GM23338 (cell line): Measurements from ENCODE around the gene N4BP2L1. TPM values are rescaled to one million over a fixed set of nuclear protein-coding genes. Genes with fewer than 3 reads are reported as not detected.

Source experiments
- ATAC-seq: fragments of 200-7000 bp; cut with Tn5 transposase; 3 replicates; pipeline ENCODE4 v1.9.1; 2020
- DNase-seq: peaks from one replicate; pipeline ENCODE4 v3.0.0-alpha.2; 2015; ENCODE audit warnings: low spot score
- H2AFZ ChIP-seq: fragments of 200-600 bp; sonication (generic); 2 replicates; pipeline ENCODE4 v1.8.0; 2016; ENCODE audit warnings: antibody characterized with exemption, mild to moderate bottlenecking, moderate library complexity
- H3F3A ChIP-seq: fragments of 200-600 bp; sonication (generic); replicated peaks from 2 replicates; pipeline ENCODE4 v1.8.0; 2017; ENCODE audit warnings: antibody characterized with exemption, mixed run types, low read depth
- H3K27ac ChIP-seq: fragments of 200-600 bp; sonication (generic); 2 replicates; pipeline ENCODE4 v1.6.1; 2016; ENCODE audit warnings: low read depth
- H3K27me3 ChIP-seq: fragments of 200-600 bp; sonication (generic); 2 replicates; pipeline ENCODE4 v1.8.0; 2016; ENCODE audit warnings: mild to moderate bottlenecking, mixed run types, moderate library complexity; ENCODE audit not compliant: insufficient read depth
- H3K36me3 ChIP-seq: fragments of 200-600 bp; sonication (generic); 2 replicates; pipeline ENCODE4 v1.8.0; 2016; ENCODE audit warnings: mild to moderate bottlenecking; ENCODE audit not compliant: insufficient read depth
- H3K4me1 ChIP-seq: fragments of 200-600 bp; sonication (generic); 2 replicates; pipeline ENCODE4 v1.8.0; 2016; ENCODE audit warnings: mild to moderate bottlenecking, moderate library complexity; ENCODE audit not compliant: insufficient read depth
- H3K4me2 ChIP-seq: fragments of 200-600 bp; sonication (generic); 2 replicates; pipeline ENCODE4 v1.7.1; 2017; ENCODE audit warnings: mixed run types
- H3K4me3 ChIP-seq: fragments of 200-600 bp; sonication (generic); 2 replicates; pipeline ENCODE4 v1.6.1; 2016; ENCODE audit warnings: mixed run types
- H3K79me2 ChIP-seq: fragments of 200-600 bp; sonication (generic); replicated peaks from 2 replicates; pipeline ENCODE4 v1.8.0; 2017; ENCODE audit warnings: mild to moderate bottlenecking; ENCODE audit not compliant: insufficient read depth
- H3K9me2 ChIP-seq: fragments of 200-600 bp; sonication (generic); 2 replicates; pipeline ENCODE4 v1.8.0; 2017; ENCODE audit not compliant: insufficient read depth
- H4K20me1 ChIP-seq: fragments of 200-600 bp; sonication (generic); replicated peaks from 2 replicates; pipeline ENCODE4 v1.8.0; 2017; ENCODE audit warnings: mild to moderate bottlenecking; ENCODE audit not compliant: insufficient read depth
- H3K27ac Mint-ChIP-seq: 2 replicates; pipeline ENCODE4 v1.8.0; 2020; ENCODE audit warnings: inconsistent platforms, mild to moderate bottlenecking, moderate library complexity, mixed read lengths
- H3K27me3 Mint-ChIP-seq: 3 replicates; pipeline ENCODE4 v1.8.0; 2022; ENCODE audit warnings: low read depth, mild to moderate bottlenecking, moderate library complexity, mixed read lengths, inconsistent platforms; ENCODE audit not compliant: insufficient read depth, poor library complexity
- H3K36me3 Mint-ChIP-seq: 3 replicates; pipeline ENCODE4 v1.8.0; 2021; ENCODE audit warnings: low read depth, mild to moderate bottlenecking, inconsistent platforms, moderate library complexity, mixed read lengths
- H3K4me1 Mint-ChIP-seq: 3 replicates; pipeline ENCODE4 v1.8.0; 2020; ENCODE audit warnings: mild to moderate bottlenecking, inconsistent platforms, mixed read lengths
- H3K4me3 Mint-ChIP-seq: 3 replicates; pipeline ENCODE4 v1.8.0; 2021; ENCODE audit warnings: moderate library complexity, mild to moderate bottlenecking, inconsistent platforms, mixed read lengths
- H3K9me3 Mint-ChIP-seq: 3 replicates; pipeline ENCODE4 v1.8.0; 2020; ENCODE audit warnings: moderate library complexity, mild to moderate bottlenecking, inconsistent platforms, mixed read lengths
- ETS1 ChIP-seq: IDR thresholded peaks from 2 replicates; pipeline ENCODE4 v1.6.1; 2016; ENCODE audit warnings: antibody characterized with exemption
- EZH2phosphoT487 ChIP-seq: fragments of 200-600 bp; sonication (generic); IDR thresholded peaks from one replicate; pipeline ENCODE4 v1.8.1; 2018; ENCODE audit warnings: antibody characterized with exemption; ENCODE audit not compliant: unreplicated experiment
- JUNB ChIP-seq: IDR thresholded peaks from one replicate; pipeline ENCODE4 v1.6.1; 2016; ENCODE audit warnings: antibody characterized with exemption; ENCODE audit not compliant: unreplicated experiment
- POLR2AphosphoS5 ChIP-seq: IDR thresholded peaks from 2 replicates; pipeline ENCODE4 v1.6.1; 2016; ENCODE audit warnings: antibody characterized with exemption, low read depth
- ZNF331 ChIP-seq: fragments of 250-450 bp; sonication (Bioruptor Pico); IDR thresholded peaks from 2 replicates; pipeline ENCODE4 v1.5.0; 2020; ENCODE audit warnings: low read depth, mild to moderate bottlenecking, moderate library complexity
- ZNF462 ChIP-seq: fragments of 250-450 bp; sonication (Bioruptor Pico); IDR thresholded peaks from 2 replicates; pipeline ENCODE4 v1.5.0; 2020; ENCODE audit warnings: mild to moderate bottlenecking, moderate library complexity
- polyA plus RNA-seq: library from polyadenylated mRNA; unstranded; fragments of >200 nt; fragmentation: Nextera tagmentation; extraction: Ambion mirVana; gene quantifications from 2 replicates; pipeline ENCODE4 v1.2.1, GENCODE V29; 2016
- total RNA-seq: library from RNA; depleted of rRNA; stranded (reverse); fragments of >200 nt; shearing (Covaris generic); gene quantifications from 2 replicates; pipeline ENCODE4 v1.2.3, GENCODE V29; 2014

N4BP2L1 gene
- total and polyA plus RNA-seq, 2 experiments from 2014 or later = 3.3 to 4.1 TPM

- TF ChIP-seq ETS1 (no peak), ZNF462 (CRISPR knock-in tag) (no peak), JUNB (no peak)
These were observed 2.8 kb downstream of the N4BP2L1 start (continued) for GRCh38 chr13:32425158-32425557.

- 0 out of 2 replicates have a peak, but pooled peaks cover 3% of the 10 kb centered on the region for H4K20me1 ChIP-seq
- TF ChIP-seq ETS1 (no peak), EZH2phosphoT487 (no peak), ZNF331 (CRISPR knock-in tag) (no peak), POLR2AphosphoS5 (no peak), ZNF462 (CRISPR knock-in tag) (no peak)
These were observed 4.3 kb downstream of the N4BP2L1 start for GRCh38 chr13:32423592-32423991.

More at GRCh38 chr13:32423592-32423991, 4.3 kb downstream of the N4BP2L1 start:
- Mint-ChIP-seq H3K27ac (no peak overlapping the region), H3K4me1 (peaks cover 23% of the 10 kb centered on the region), H3K9me3 (peaks cover 13% of the 10 kb centered on the region), H3K27me3 (peaks cover 11% of the 10 kb centered on the region), H3K4me3 (no peak overlapping the region), H3K36me3 (peaks cover 15% of the 10 kb centered on the region)
- ATAC-seq = no peak
- Histone ChIP-seq H3K79me2 (0 out of 2 replicates have a peak, but pooled peaks cover 7% of the 10 kb centered on the region), H3K9me2 (no peaks in the 10 kb centered on the region), H3K27me3 (peaks cover 18% of the 10 kb centered on the region), H3K36me3 (no peaks in the 10 kb centered on the region), H3K4me2 (no peak overlapping the region), H2AFZ (no peak overlapping the region), H3K4me1 (peaks cover 17% of the 10 kb centered on the region), H3K4me3 (no peak overlapping the region), H3K27ac (no peak overlapping the region), H3F3A (peaks cover 9% of the 10 kb centered on the region; the same call in 1 of the 2 replicates)
- no peak for DNase-seq
